ENCODE results near the gene RRP12. TPM values are rescaled to one million over a fixed set of nuclear protein-coding genes. Genes with fewer than 3 reads are reported as not detected.
A peak's percentile ranks its signal among the peaks of the same experiment; 100 is the strongest.

The RRP12 gene
- total and polyA plus RNA-seq, 2 of the 4 experiments (the other 2 are of a cell fraction): 21.5 to 23.3 TPM

- H3K4me2 ChIP-seq (ENCODE audit: low read depth, low read length): no peak overlapping the region
- H3K27ac ChIP-seq (ENCODE audit: insufficient read depth, low read length): no peak overlapping the region
- peaks cover 44% of the 10 kb centered on the region for H3K36me3 ChIP-seq (ENCODE audit: control insufficient read depth, insufficient read depth, low read length)
- no peak overlapping the region for H2AK5ac ChIP-seq (ENCODE audit: low read depth, low read length)
- CTCF ChIA-PET: interaction anchor here (1.0 kb wide), 1 partner anchor 23 kb away, joined by 3 read pairs; no protein-coding TSS in a partner anchor
- H3K56ac ChIP-seq (ENCODE audit: extremely low read depth, insufficient read depth, low read length): no peak overlapping the region
- H3K9me1 ChIP-seq (ENCODE audit: insufficient read depth, low read length): no peaks in the 10 kb centered on the region
- H3K23ac ChIP-seq (ENCODE audit: low read depth, low read length): no peak overlapping the region
- no peaks in the 10 kb centered on the region for H3K9me3 ChIP-seq (ENCODE audit: control insufficient read depth, insufficient read depth, low read length)
- no peak overlapping the region for H2AK9ac ChIP-seq (replicated peaks; ENCODE audit: low read depth, low read length, poor library complexity)
- in situ Hi-C loops (cut with MboI; ENCODE audit: low sequenced_read_pairs): no loop called here
- dilution Hi-C loops (cut with HindIII; ENCODE audit: low sequenced_read_pairs, unreplicated experiment): no loop called here
- no peak overlapping the region for H3K18ac ChIP-seq (ENCODE audit: low read depth, low read length)
- H3K14ac ChIP-seq (replicated peaks; ENCODE audit: low read depth, low read length): no peak overlapping the region
- no peak overlapping the region for H2BK5ac ChIP-seq (ENCODE audit: low read depth, low read length, poor library complexity, severe bottlenecking)
- no peak overlapping the region for H2BK120ac ChIP-seq (ENCODE audit: low read depth, low read length)
- no peak overlapping the region for H3K4me3 ChIP-seq (ENCODE audit: insufficient read depth, low read depth, low read length)
- no peak overlapping the region for H3K9ac ChIP-seq (ENCODE audit: low read depth, low read length)
- no peak overlapping the region for H2BK15ac ChIP-seq (ENCODE audit: low read depth, low read length)
- peaks cover 22% of the 10 kb centered on the region for H4K20me1 ChIP-seq (ENCODE audit: insufficient read depth, low read length)
- peak; percentile 66 for ATAC-seq (ENCODE audit: low read depth)
- no peak overlapping the region for H4K91ac ChIP-seq (ENCODE audit: insufficient read depth, low read depth, low read length)
- H3K4ac ChIP-seq (ENCODE audit: low read depth, low read length): no peak overlapping the region
- no peaks in the 10 kb centered on the region for H3K4me1 ChIP-seq (ENCODE audit: control insufficient read depth, insufficient read depth, low read length)
- no peak overlapping the region for H4K8ac ChIP-seq (ENCODE audit: low read depth in 2 of 2, low read length in 2 of 2)
- intact Hi-C loops (cut with micrococcal nuclease): no loop called here
- TF ChIP-seq POLR2A (IDR thresholded peaks at IDR 0.05; ENCODE audit: low read depth, low read length): no peak
- no peak for TF ChIP-seq RCOR1 (IDR thresholded peaks at IDR 0.05; ENCODE audit: insufficient replicate concordance, low read length)
- no peak for TF ChIP-seq RFX5 (IDR thresholded peaks at IDR 0.05; ENCODE audit: low read depth, low read length)
- TF ChIP-seq BHLHE40 (IDR thresholded peaks at IDR 0.05; ENCODE audit: low read depth, low read length): no peak
- TF ChIP-seq SMC3 (IDR thresholded peaks at IDR 0.05; ENCODE audit: low read depth, low read length): no peak
- H4K5ac ChIP-seq (ENCODE audit: low read depth, low read length): no peak overlapping the region
- no peak overlapping the region for H2AFZ ChIP-seq (replicated peaks; ENCODE audit: low read length, poor library complexity)
- no TSS peak for BruUV-seq (replicated peaks)
- H3K79me1 ChIP-seq (ENCODE audit: low read depth in 1 of 2, low read length in 2 of 2): peaks cover 3 to 19% of the 10 kb centered on the region in 2 experiments; a peak in 2 of 4 replicates
- no peaks in the 10 kb centered on the region for H3K27me3 ChIP-seq (ENCODE audit: control insufficient read depth, insufficient read depth, low read length)
- DNase-seq: no peak
- no peak overlapping the region for H2BK20ac ChIP-seq (ENCODE audit: low read depth, low read length)
- POLR2A ChIA-PET (ENCODE audit: unreplicated experiment): no interaction called here
Observed at GRCh38 chr10:97434055-97434454, 32.9 kb upstream of the RRP12 start.

Measured in IMR-90 (cell line).